Neural crest cell (in vitro differentiated cells): ENCODE results near the gene CDH1. TPM values are rescaled to one million over a fixed set of nuclear protein-coding genes. Genes with fewer than 3 reads are reported as not detected.

Source experiments
- DNase-seq: peaks from one replicate; pipeline ENCODE4 v3.0.0; 2021; ENCODE audit warnings: low read depth, mixed read lengths, low spot score
- H3K27ac Mint-ChIP-seq: one replicate; pipeline ENCODE4 v1.8.0; 2021; ENCODE audit warnings: mild to moderate bottlenecking, mixed read lengths; ENCODE audit not compliant: unreplicated experiment
- H3K27me3 Mint-ChIP-seq: 2 replicates; pipeline ENCODE4 v1.8.0; 2021; ENCODE audit warnings: low read depth, mild to moderate bottlenecking, mixed read lengths
- H3K36me3 Mint-ChIP-seq: 2 replicates; pipeline ENCODE4 v1.8.0; 2021; ENCODE audit warnings: low read depth, mild to moderate bottlenecking, mixed read lengths
- H3K4me1 Mint-ChIP-seq: 2 replicates; pipeline ENCODE4 v1.8.0; 2021; ENCODE audit warnings: mixed read lengths
- H3K4me3 Mint-ChIP-seq: one replicate; pipeline ENCODE4 v1.8.0; 2021; ENCODE audit warnings: mild to moderate bottlenecking, mixed read lengths
- H3K9me3 Mint-ChIP-seq: 2 replicates; pipeline ENCODE4 v1.8.0; 2021; ENCODE audit warnings: mixed read lengths
- total RNA-seq: library from RNA; stranded (reverse); gene quantifications from 2 replicates; pipeline ENCODE4 v1.2.1, GENCODE V29; 2021
- TF ChIP-seq, protein P1 (sequence below): fragments of 200-600 bp; sonication (generic); conservative IDR thresholded peaks from 2 replicates; pipeline ENCODE4 v1.5.0; 2021; ENCODE audit warnings: antibody characterized with exemption, mild to moderate bottlenecking

The CDH1 gene
- total RNA-seq, 1 donor from 2014 or later: 1.1 TPM

DNA sequence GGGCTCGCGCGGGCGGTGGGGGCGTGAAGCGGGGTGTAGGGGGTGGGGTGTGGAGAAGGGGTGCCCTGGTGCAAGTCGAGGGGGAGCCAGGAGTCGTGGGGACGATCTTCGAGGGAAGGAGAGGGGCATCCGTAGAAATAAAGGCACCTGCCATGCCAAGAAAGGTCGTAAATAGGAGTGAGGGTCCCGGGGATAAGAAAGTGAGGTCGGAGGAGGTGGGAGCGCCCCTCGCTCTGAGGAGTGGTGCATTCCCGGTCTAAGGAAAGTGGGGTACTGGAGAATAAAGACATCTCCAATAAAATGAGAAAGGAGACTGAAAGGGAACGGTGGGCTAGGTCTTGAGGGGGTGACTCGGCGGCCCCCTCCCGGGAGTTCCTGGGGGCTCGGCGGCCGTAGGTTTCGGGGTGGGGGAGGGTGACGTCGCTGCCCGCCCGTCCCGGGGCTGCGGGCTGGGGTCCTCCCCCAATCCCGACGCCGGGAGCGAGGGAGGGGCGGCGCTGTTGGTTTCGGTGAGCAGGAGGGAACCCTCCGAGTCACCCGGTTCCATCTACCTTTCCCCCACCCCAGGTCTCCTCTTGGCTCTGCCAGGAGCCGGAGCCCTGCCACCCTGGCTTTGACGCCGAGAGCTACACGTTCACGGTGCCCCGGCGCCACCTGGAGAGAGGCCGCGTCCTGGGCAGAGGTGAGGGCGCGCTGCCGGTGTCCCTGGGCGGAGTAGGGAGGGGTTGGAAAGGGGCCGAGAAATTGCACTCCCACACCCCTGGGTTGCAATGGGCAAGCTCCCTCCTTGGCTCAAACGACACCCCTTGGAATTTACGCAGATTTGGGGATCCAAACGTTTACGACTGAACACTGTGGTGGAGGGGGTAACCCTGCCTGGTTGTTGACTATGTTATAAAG is 888 bp downstream of the CDH1 start:
- no peaks in the 10 kb centered on the region for H3K36me3 Mint-ChIP-seq
- H3K27ac Mint-ChIP-seq: no peak overlapping the region
- peak overlapping the region; percentile 67 for H3K4me3 Mint-ChIP-seq
- no peaks in the 10 kb centered on the region for H3K9me3 Mint-ChIP-seq
- peaks cover 58% of the 10 kb centered on the region for H3K27me3 Mint-ChIP-seq
- TF ChIP-seq, protein P1, sequence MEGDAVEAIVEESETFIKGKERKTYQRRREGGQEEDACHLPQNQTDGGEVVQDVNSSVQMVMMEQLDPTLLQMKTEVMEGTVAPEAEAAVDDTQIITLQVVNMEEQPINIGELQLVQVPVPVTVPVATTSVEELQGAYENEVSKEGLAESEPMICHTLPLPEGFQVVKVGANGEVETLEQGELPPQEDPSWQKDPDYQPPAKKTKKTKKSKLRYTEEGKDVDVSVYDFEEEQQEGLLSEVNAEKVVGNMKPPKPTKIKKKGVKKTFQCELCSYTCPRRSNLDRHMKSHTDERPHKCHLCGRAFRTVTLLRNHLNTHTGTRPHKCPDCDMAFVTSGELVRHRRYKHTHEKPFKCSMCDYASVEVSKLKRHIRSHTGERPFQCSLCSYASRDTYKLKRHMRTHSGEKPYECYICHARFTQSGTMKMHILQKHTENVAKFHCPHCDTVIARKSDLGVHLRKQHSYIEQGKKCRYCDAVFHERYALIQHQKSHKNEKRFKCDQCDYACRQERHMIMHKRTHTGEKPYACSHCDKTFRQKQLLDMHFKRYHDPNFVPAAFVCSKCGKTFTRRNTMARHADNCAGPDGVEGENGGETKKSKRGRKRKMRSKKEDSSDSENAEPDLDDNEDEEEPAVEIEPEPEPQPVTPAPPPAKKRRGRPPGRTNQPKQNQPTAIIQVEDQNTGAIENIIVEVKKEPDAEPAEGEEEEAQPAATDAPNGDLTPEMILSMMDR: no peak
- no peak for DNase-seq
- H3K4me1 Mint-ChIP-seq: peaks cover 17% of the 10 kb centered on the region

DNA sequence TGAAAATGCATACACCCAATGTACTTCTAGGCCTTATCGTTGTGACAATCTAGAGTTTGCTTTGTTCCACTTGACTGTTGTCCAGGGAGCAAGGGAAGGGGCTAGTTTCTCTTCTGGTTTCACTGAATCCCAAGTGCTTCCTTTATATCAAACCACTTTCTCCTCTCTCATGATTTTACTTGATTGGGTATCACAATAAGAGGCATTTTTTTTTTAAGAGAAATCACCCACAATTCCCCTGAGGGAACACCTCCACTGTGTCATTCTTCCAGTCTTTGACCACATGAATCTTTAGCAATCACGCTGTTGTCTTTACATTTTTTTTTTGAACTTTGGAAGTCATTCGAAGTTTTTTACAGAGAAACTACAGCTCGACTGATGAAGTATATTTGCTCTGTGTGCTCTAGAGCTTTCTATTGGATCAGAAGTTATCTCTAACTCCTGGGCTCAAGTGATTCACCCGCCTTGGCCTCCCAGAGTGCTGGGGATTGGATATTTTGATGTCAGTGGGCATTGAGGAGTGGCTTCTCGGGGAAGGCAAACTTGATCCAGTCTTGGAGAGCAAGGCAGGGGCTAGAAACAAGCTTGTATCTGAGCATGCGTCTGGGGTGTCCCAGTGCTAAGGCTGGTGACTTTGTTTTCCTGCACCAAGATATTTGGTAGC is 3.0 kb downstream of the CDH1 start:
- Mint-ChIP-seq H3K36me3 (no peaks in the 10 kb centered on the region), H3K27ac (no peak overlapping the region), H3K4me3 (no peak overlapping the region), H3K4me1 (peaks cover 21% of the 10 kb centered on the region), H3K9me3 (no peaks in the 10 kb centered on the region), H3K27me3 (peaks cover 44% of the 10 kb centered on the region)
- DNase-seq: no peak
- TF ChIP-seq, protein P1: no peak

- H3K36me3 Mint-ChIP-seq: no peaks in the 10 kb centered on the region
- TF ChIP-seq, protein P1: no peak
- H3K9me3 Mint-ChIP-seq: no peaks in the 10 kb centered on the region
- H3K27ac Mint-ChIP-seq: no peak overlapping the region
- no peak for DNase-seq
- peaks cover 40% of the 10 kb centered on the region for H3K27me3 Mint-ChIP-seq
- H3K4me1 Mint-ChIP-seq: peaks cover 21% of the 10 kb centered on the region
- no peak overlapping the region for H3K4me3 Mint-ChIP-seq
These were observed 3.7 kb downstream of the CDH1 start for GRCh38 chr16:68740628-68741346.

DNA sequence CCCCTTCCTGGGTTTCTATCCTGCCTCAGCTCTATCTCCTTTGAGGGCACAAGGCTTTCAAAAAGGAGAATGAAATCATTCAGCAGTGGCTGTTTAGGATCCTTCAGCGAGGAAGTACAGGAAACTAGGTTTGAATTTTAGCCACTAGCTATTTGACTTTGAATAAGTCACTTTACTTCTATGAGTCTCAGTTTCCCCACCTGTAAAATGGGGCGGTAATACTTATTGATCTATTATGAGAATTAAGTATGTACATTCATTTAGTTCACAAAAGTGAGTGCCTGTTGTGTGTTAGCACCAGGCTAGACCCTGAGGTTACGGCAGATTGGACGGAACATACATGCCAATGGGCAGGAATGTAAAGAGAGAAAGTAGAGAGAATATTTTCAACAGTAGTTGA is 6.6 kb downstream of the CDH1 start:
- TF ChIP-seq, protein P1: no peak
- peaks cover 13% of the 10 kb centered on the region for H3K27me3 Mint-ChIP-seq
- H3K4me1 Mint-ChIP-seq: peaks cover 10% of the 10 kb centered on the region
- H3K27ac Mint-ChIP-seq: no peak overlapping the region
- H3K9me3 Mint-ChIP-seq: no peaks in the 10 kb centered on the region
- DNase-seq: no peak
- no peak overlapping the region for H3K4me3 Mint-ChIP-seq
- no peaks in the 10 kb centered on the region for H3K36me3 Mint-ChIP-seq

GRCh38 chr16:68744744-68745280 is 7.7 kb downstream of the CDH1 start:
- peaks cover 8% of the 10 kb centered on the region for H3K27me3 Mint-ChIP-seq
- H3K9me3 Mint-ChIP-seq: no peaks in the 10 kb centered on the region
- H3K4me1 Mint-ChIP-seq: peaks cover 10% of the 10 kb centered on the region
- DNase-seq: no peak
- H3K27ac Mint-ChIP-seq: no peak overlapping the region
- H3K36me3 Mint-ChIP-seq: no peaks in the 10 kb centered on the region
- H3K4me3 Mint-ChIP-seq: no peak overlapping the region
- TF ChIP-seq, protein P1: no peak
